Astrocyte (in vitro differentiated cells and primary cell): ENCODE data around the gene ZBTB12. TPM values are rescaled to one million over a fixed set of nuclear protein-coding genes. Genes with fewer than 3 reads are reported as not detected.

Source experiments
- DNase-seq: peaks from one replicate; pipeline ENCODE4 v3.0.0-alpha.2; 2010; ENCODE audit warnings: low read depth
- FAIRE-seq: peaks from 2 replicates; lab custom pipeline; 2011; peaks lifted over from hg19 to GRCh38; lab: Jason Lieb, UNC
- H2AFZ ChIP-seq: 2 replicates; pipeline ENCODE4 v1.6.0; 2012; ENCODE audit warnings: low read depth, low read length, inconsistent platforms
- H3K27ac ChIP-seq: 2 replicates; pipeline ENCODE4 v1.5.1; 2011; ENCODE audit warnings: low read depth, low read length, inconsistent platforms
- H3K27me3 ChIP-seq: 2 replicates; pipeline ENCODE4 v1.6.0; 2011; ENCODE audit warnings: low read length, inconsistent platforms; ENCODE audit not compliant: insufficient read depth
- H3K36me3 ChIP-seq: 2 replicates; pipeline ENCODE4 v1.5.1; 2011; ENCODE audit warnings: low read length, inconsistent platforms; ENCODE audit not compliant: insufficient read depth
- H3K4me1 ChIP-seq: 2 replicates; pipeline ENCODE4 v1.5.1; 2011; ENCODE audit warnings: low read length, inconsistent platforms; ENCODE audit not compliant: insufficient read depth
- H3K4me2 ChIP-seq: 2 replicates; pipeline ENCODE4 v1.6.0; 2012; ENCODE audit warnings: low read length, inconsistent platforms
- H3K4me3 ChIP-seq: 2 replicates; pipeline ENCODE4 v1.5.1; 2011; ENCODE audit warnings: low read depth, mild to moderate bottlenecking, low read length, inconsistent platforms; ENCODE audit not compliant: insufficient read depth
- H3K79me2 ChIP-seq: 2 replicates; pipeline ENCODE4 v1.6.0; 2012; ENCODE audit warnings: mild to moderate bottlenecking, low read length, inconsistent platforms; ENCODE audit not compliant: insufficient read depth
- H3K9ac ChIP-seq: 2 replicates; pipeline ENCODE4 v1.6.0; 2012; ENCODE audit warnings: mild to moderate bottlenecking, low read length, inconsistent platforms
- H3K9me3 ChIP-seq: 2 replicates; pipeline ENCODE4 v1.5.1; 2012; ENCODE audit warnings: low read depth, mild to moderate bottlenecking, low read length, inconsistent platforms; ENCODE audit not compliant: insufficient read depth
- H4K20me1 ChIP-seq: 2 replicates; pipeline ENCODE4 v1.6.0; 2012; ENCODE audit warnings: low read length, inconsistent platforms; ENCODE audit not compliant: insufficient read depth
- H3K27ac Mint-ChIP-seq: one replicate; pipeline ENCODE4 v1.8.0; 2021; ENCODE audit warnings: mild to moderate bottlenecking, mixed read lengths; ENCODE audit not compliant: unreplicated experiment
- H3K27me3 Mint-ChIP-seq: one replicate; pipeline ENCODE4 v1.8.0; 2021; ENCODE audit warnings: low read depth, mixed read lengths; ENCODE audit not compliant: unreplicated experiment
- H3K36me3 Mint-ChIP-seq: one replicate; pipeline ENCODE4 v1.8.0; 2021; ENCODE audit warnings: low read depth, mixed read lengths; ENCODE audit not compliant: unreplicated experiment
- H3K4me1 Mint-ChIP-seq: one replicate; pipeline ENCODE4 v1.8.0; 2021; ENCODE audit warnings: low read depth, mixed read lengths; ENCODE audit not compliant: unreplicated experiment
- H3K4me3 Mint-ChIP-seq: one replicate; pipeline ENCODE4 v1.8.0; 2021; ENCODE audit warnings: mild to moderate bottlenecking, moderate library complexity, mixed read lengths; ENCODE audit not compliant: unreplicated experiment
- H3K9me3 Mint-ChIP-seq: one replicate; pipeline ENCODE4 v1.8.0; 2021; ENCODE audit warnings: mild to moderate bottlenecking, mixed read lengths; ENCODE audit not compliant: unreplicated experiment
- EZH2 ChIP-seq: IDR thresholded peaks from 2 replicates; pipeline ENCODE4 v1.6.1; 2012; ENCODE audit warnings: mild to moderate bottlenecking, low read length, inconsistent platforms; ENCODE audit not compliant: insufficient read depth
- total RNA-seq: library from RNA; stranded (reverse); gene quantifications from 2 replicates; pipeline ENCODE4 v1.2.1, GENCODE V29; 2021
- TF ChIP-seq, protein P1 (sequence below): IDR thresholded peaks from 2 replicates; pipeline ENCODE4 v1.5.1; 2011; ENCODE audit warnings: low read depth, mild to moderate bottlenecking, inconsistent platforms, low read length, moderate library complexity; ENCODE audit not compliant: insufficient read depth

The ZBTB12 gene
- total RNA-seq, 1 donor from 2014 or later, result 4.6 TPM

DNA sequence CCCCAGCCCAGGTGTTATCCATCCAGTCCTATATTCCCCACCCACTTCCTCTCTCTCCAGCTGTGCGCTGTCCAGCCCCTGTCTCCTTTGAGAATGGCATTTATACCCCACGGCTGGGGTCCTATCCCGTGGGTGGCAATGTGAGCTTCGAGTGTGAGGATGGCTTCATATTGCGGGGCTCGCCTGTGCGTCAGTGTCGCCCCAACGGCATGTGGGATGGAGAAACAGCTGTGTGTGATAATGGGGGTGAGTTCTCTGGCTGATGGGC is 26.7 kb upstream of the ZBTB12 start:
- Mint-ChIP-seq H3K27ac (no peak overlapping the region), H3K36me3 (peaks cover 7% of the 10 kb centered on the region), H3K4me1 (no peaks in the 10 kb centered on the region), H3K9me3 (peaks cover 6% of the 10 kb centered on the region), H3K4me3 (no peak overlapping the region), H3K27me3 (peaks cover 36% of the 10 kb centered on the region)
- FAIRE-seq, result no peak
- Histone ChIP-seq H3K4me1 (no peaks in the 10 kb centered on the region), H3K4me2 (no peak overlapping the region), H3K27ac (no peak overlapping the region), H3K9ac (no peak overlapping the region), H4K20me1 (no peaks in the 10 kb centered on the region), H3K27me3 (peaks cover 10% of the 10 kb centered on the region), H2AFZ (no peak overlapping the region), H3K9me3 (no peaks in the 10 kb centered on the region), H3K79me2 (no peaks in the 10 kb centered on the region), H3K36me3 (no peaks in the 10 kb centered on the region), H3K4me3 (no peak overlapping the region)
- no peak for TF ChIP-seq EZH2
- TF ChIP-seq, protein P1, sequence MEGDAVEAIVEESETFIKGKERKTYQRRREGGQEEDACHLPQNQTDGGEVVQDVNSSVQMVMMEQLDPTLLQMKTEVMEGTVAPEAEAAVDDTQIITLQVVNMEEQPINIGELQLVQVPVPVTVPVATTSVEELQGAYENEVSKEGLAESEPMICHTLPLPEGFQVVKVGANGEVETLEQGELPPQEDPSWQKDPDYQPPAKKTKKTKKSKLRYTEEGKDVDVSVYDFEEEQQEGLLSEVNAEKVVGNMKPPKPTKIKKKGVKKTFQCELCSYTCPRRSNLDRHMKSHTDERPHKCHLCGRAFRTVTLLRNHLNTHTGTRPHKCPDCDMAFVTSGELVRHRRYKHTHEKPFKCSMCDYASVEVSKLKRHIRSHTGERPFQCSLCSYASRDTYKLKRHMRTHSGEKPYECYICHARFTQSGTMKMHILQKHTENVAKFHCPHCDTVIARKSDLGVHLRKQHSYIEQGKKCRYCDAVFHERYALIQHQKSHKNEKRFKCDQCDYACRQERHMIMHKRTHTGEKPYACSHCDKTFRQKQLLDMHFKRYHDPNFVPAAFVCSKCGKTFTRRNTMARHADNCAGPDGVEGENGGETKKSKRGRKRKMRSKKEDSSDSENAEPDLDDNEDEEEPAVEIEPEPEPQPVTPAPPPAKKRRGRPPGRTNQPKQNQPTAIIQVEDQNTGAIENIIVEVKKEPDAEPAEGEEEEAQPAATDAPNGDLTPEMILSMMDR, result no peak
- no peak for DNase-seq

DNA sequence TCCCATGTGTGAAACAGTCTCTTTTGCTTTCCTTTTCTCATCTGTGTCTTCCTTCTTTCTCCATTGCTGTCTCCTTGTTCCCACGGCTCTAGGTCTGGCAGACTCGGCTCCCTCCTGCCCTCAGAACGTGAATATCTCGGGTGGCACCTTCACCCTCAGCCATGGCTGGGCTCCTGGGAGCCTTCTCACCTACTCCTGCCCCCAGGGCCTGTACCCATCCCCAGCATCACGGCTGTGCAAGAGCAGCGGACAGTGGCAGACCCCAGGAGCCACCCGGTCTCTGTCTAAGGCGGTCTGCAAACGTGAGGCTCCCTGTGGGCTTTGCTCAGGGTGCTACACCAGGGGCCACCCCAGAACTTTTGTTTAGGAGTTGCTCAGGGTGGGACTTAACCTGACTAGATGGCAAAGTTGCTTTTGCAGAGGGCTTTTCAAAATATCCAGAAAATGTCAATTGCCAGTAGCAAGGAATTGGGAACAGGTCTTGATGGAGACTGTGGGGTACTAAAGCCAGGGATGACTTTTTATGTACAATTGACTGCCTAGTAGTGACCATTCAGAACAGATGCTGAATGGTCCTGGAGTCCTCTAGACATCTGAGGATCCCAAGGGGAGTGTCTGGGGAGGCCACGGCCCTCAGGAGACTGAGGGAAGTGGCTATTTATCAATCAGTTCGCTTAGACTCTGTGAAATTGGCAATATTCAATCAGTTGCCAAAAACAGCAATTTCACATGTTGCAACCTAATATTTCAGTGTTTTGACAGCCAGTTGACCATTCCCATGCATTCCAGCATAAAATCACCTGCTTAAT is 26.2 kb upstream of the ZBTB12 start:
- Histone ChIP-seq H3K27me3 (peaks cover 10% of the 10 kb centered on the region), H3K36me3 (no peaks in the 10 kb centered on the region), H3K9me3 (no peaks in the 10 kb centered on the region), H3K27ac (no peak overlapping the region), H3K4me2 (no peak overlapping the region), H3K4me3 (no peak overlapping the region), H3K9ac (no peak overlapping the region), H3K79me2 (no peaks in the 10 kb centered on the region), H3K4me1 (no peaks in the 10 kb centered on the region), H4K20me1 (no peaks in the 10 kb centered on the region), H2AFZ (no peak overlapping the region)
- DNase-seq (no peak), FAIRE-seq (no peak)
- Mint-ChIP-seq H3K27ac (no peak overlapping the region), H3K4me1 (no peaks in the 10 kb centered on the region), H3K9me3 (peaks cover 3% of the 10 kb centered on the region), H3K36me3 (peaks cover 3% of the 10 kb centered on the region), H3K4me3 (no peak overlapping the region), H3K27me3 (peaks cover 31% of the 10 kb centered on the region)
- TF ChIP-seq, protein P1, result no peak
- TF ChIP-seq EZH2, result no peak

DNA sequence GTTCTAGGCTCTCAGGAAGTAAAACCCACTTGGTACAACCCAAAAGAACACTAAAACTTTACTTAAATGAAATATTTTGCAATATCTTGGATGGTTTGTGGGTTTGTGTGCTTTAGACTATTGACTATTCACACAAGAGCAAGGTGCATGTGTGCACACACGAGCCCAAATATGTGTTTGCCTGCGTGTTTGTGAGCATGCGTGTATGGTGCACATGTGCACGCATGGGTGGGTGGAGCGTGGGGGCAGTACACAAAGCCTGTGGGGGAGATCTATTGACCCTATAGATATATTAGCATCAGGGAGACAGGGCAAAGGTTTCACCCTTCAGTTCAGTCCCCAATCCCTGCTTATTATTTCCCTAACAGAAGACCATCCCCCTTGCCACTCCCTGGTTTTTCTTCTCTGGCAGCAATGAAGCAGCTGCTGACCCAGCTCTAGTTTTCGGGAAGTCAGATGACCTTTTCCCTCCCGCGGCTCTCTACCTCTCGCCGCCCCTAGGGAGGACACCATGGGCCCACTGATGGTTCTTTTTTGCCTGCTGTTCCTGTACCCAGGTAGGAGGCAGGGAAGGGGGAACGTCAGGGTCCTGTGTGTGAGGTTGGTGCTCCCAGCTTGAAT is 25.5 kb upstream of the ZBTB12 start, which contains the start of gene C2:
Gene C2, plus strand, starts transcription at position 476 of the 621 bp plus-strand sequence. Its CDS starts 36 bp downstream, at position 512.
- Mint-ChIP-seq H3K27ac (no peak within 1 kb of the TSS), H3K4me3 (no peak within 1 kb of the TSS), H3K36me3 (peaks cover 2% of the 10 kb centered on the region), H3K9me3 (peaks cover 3% of the 10 kb centered on the region), H3K27me3 (peaks cover 31% of the 10 kb centered on the region), H3K4me1 (no peaks in the 10 kb centered on the region)
- Histone ChIP-seq H3K27me3 (peaks cover 10% of the 10 kb centered on the region), H3K9ac (no peak within 1 kb of the TSS), H3K4me1 (no peaks in the 10 kb centered on the region), H3K4me3 (no peak within 1 kb of the TSS), H3K27ac (no peak within 1 kb of the TSS), H3K4me2 (no peak within 1 kb of the TSS), H4K20me1 (no peaks in the 10 kb centered on the region), H2AFZ (no peak within 1 kb of the TSS), H3K79me2 (no peaks in the 10 kb centered on the region), H3K9me3 (no peaks in the 10 kb centered on the region), H3K36me3 (no peaks in the 10 kb centered on the region)
- no peak for TF ChIP-seq EZH2
- TF ChIP-seq, protein P1, result no peak
- no peak for DNase-seq
- no peak for FAIRE-seq
